Activated naive CD8-positive, alpha-beta T cell (primary cell): ENCODE results near the gene EIF6.

ENCODE experiments used
- H3K27ac Mint-ChIP-seq: one replicate; pipeline ENCODE4 v1.8.0; 2021; ENCODE audit warnings: mixed read lengths
- H3K27me3 Mint-ChIP-seq: one replicate; pipeline ENCODE4 v1.8.0; 2021; ENCODE audit warnings: mixed read lengths
- H3K36me3 Mint-ChIP-seq: one replicate; pipeline ENCODE4 v1.8.0; 2021; ENCODE audit warnings: mixed read lengths
- H3K4me1 Mint-ChIP-seq: one replicate; pipeline ENCODE4 v1.8.0; 2021; ENCODE audit warnings: low read depth, mixed read lengths
- H3K4me3 Mint-ChIP-seq: one replicate; pipeline ENCODE4 v1.8.0; 2021; ENCODE audit warnings: mild to moderate bottlenecking, mixed read lengths
- H3K9me3 Mint-ChIP-seq: one replicate; pipeline ENCODE4 v1.8.0; 2021; ENCODE audit warnings: low read depth, mixed read lengths

The EIF6 gene

DNA sequence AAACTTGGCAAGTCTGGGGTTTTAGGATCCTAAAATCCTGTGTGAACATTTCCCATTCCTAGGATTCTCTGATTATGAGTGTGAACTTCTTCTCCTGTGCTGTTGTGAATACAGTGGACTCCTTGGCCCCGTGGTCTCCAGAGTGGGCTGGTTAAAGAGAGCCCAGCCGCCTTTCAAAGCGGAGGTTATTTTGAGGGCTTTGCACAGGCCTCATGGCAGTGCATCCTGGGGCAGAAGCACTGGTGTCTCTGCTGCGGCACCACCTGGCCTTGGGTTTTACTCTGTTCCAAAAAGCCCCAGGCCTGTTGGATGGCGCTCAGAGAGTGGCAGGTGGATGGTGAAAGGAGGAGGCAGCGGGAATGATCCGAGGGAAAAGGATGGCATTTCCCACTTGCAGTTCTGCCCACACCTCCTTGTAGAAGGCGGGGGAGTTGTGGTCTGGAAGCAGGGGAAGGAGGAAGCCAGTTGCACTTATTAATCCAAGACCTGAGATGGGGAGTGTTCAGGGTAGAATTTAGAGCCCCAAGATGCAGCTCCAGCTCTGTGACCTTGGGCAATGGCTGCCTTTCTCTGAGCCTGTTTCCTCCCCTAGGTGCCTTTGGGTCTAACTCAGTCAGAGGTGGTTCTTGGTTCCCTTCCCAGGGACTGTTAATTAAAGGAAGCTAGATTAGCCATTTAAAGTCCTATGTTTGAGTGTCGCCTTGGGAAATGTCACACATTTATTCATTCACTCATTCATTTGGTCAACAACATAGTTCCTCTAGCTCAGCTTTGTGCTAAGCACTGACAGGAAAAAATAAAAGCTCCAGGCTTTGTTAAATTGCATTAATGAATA lies 35.7 kb downstream of the EIF6 start:
- H3K4me3 Mint-ChIP-seq: no peak overlapping the region
- H3K27ac Mint-ChIP-seq: no peak overlapping the region
- no peaks in the 10 kb centered on the region for H3K9me3 Mint-ChIP-seq
- H3K4me1 Mint-ChIP-seq: peaks cover 23% of the 10 kb centered on the region
- peaks cover 5% of the 10 kb centered on the region for H3K36me3 Mint-ChIP-seq
- H3K27me3 Mint-ChIP-seq: no peaks in the 10 kb centered on the region

- Mint-ChIP-seq H3K4me3 (no peak overlapping the region), H3K4me1 (peaks cover 12% of the 10 kb centered on the region), H3K27me3 (no peaks in the 10 kb centered on the region), H3K36me3 (peaks cover 5% of the 10 kb centered on the region), H3K9me3 (no peaks in the 10 kb centered on the region), H3K27ac (no peak overlapping the region)
These were observed 37.8 kb downstream of the EIF6 start for GRCh38 chr20:35246723-35247122.

DNA sequence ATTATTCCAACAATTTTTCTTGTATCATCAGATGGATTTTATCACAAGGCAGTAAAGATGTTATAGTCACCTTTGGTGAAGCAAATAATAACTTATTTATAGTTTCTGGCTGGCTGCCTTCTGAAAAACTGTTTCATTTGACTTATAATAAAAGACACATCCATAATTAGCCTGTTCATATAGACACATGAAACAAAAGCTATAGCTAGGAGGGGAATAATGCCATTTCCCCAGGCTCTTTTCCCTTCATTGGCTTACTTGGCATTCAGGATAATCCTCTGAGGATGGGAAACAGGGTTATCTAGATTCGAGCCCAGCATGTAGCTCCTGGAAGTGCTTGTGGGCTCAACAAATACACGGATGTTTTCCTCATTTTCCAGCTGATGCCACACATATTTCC lies 40.6 kb downstream of the EIF6 start:
- no peak overlapping the region for H3K27ac Mint-ChIP-seq
- no peaks in the 10 kb centered on the region for H3K4me1 Mint-ChIP-seq
- no peak overlapping the region for H3K4me3 Mint-ChIP-seq
- peaks cover 3% of the 10 kb centered on the region for H3K27me3 Mint-ChIP-seq
- H3K36me3 Mint-ChIP-seq: peaks cover 11% of the 10 kb centered on the region
- no peaks in the 10 kb centered on the region for H3K9me3 Mint-ChIP-seq

DNA sequence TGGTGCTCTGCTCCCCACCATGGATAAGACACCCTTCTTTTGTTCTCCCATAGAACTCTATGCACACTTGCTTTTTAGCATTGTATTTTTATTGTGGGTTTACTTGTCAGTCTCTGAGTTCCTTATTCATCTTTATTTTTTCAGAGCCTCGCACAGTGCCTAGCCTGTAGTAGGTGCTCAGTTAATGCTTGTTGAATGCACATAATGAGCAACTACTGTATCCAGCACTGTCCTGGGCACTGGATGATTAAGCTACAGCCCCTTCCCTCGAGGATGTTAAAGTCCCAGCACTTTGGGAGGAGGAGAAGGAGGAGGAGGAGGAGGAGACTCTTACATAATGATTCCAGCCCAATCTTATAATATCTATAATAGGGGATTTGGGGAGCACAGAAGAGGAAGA lies 41.3 kb downstream of the EIF6 start:
- H3K36me3 Mint-ChIP-seq: peaks cover 14% of the 10 kb centered on the region
- H3K9me3 Mint-ChIP-seq: no peaks in the 10 kb centered on the region
- no peak overlapping the region for H3K27ac Mint-ChIP-seq
- no peaks in the 10 kb centered on the region for H3K4me1 Mint-ChIP-seq
- peaks cover 3% of the 10 kb centered on the region for H3K27me3 Mint-ChIP-seq
- no peak overlapping the region for H3K4me3 Mint-ChIP-seq

- Mint-ChIP-seq H3K27me3 (peaks cover 3% of the 10 kb centered on the region), H3K9me3 (no peaks in the 10 kb centered on the region), H3K27ac (no peak overlapping the region), H3K4me3 (no peak overlapping the region), H3K4me1 (no peaks in the 10 kb centered on the region), H3K36me3 (peaks cover 25% of the 10 kb centered on the region)
These were observed 43.7 kb downstream of the EIF6 start for GRCh38 chr20:35240811-35241293.

- Mint-ChIP-seq H3K4me3 (no peak overlapping the region), H3K9me3 (no peaks in the 10 kb centered on the region), H3K36me3 (peaks cover 25% of the 10 kb centered on the region), H3K27me3 (peaks cover 3% of the 10 kb centered on the region), H3K27ac (no peak overlapping the region), H3K4me1 (no peaks in the 10 kb centered on the region)
These were observed 44.3 kb downstream of the EIF6 start for GRCh38 chr20:35240083-35240810.

DNA sequence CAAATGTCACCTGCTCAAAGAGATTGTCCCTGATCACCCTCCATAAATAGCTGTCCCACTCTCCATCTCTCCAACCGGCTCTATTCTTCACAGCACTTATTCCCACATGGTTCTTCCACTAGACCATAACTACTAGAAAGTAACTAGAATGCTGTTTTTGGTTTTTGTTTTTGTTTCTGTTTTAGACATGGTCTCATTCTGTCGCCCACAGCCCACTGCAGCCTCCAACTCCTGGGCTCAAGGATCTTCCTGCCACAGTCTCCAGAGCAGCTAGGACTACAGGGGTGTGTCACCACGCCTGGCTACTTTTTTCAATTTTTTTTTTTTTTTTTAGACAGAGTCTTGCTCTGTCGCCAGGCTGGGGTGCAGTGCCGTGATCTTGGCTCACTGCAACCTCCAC lies 45.8 kb downstream of the EIF6 start:
- H3K27ac Mint-ChIP-seq: no peak overlapping the region
- peaks cover 31% of the 10 kb centered on the region for H3K36me3 Mint-ChIP-seq
- no peaks in the 10 kb centered on the region for H3K9me3 Mint-ChIP-seq
- no peak overlapping the region for H3K4me3 Mint-ChIP-seq
- H3K4me1 Mint-ChIP-seq: no peaks in the 10 kb centered on the region
- H3K27me3 Mint-ChIP-seq: peaks cover 3% of the 10 kb centered on the region

DNA sequence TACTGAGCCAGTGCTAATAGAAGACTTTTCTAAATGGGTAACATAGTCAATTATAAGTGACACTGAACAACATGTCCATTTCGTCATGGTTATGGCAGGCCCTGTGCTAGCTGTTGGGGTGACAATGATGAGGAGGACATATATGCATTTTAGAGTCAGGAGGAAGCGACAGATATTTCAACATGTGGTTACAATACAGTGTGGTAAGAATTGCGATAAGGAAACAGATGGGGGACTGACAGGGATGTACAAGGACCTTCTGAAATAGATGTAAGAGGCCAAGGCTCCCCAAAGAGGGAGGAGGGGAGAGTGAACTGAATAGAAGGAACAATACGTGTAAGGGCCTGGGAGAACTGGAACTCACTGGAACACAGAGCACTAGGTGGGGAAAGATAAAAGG lies 46.4 kb downstream of the EIF6 start:
- Mint-ChIP-seq H3K36me3 (peaks cover 31% of the 10 kb centered on the region), H3K9me3 (no peaks in the 10 kb centered on the region), H3K4me3 (no peak overlapping the region), H3K27ac (no peak overlapping the region), H3K4me1 (no peaks in the 10 kb centered on the region), H3K27me3 (peaks cover 3% of the 10 kb centered on the region)

- H3K36me3 Mint-ChIP-seq: peaks cover 33% of the 10 kb centered on the region
- H3K27me3 Mint-ChIP-seq: peaks cover 3% of the 10 kb centered on the region
These were observed 47.1 kb downstream of the EIF6 start for GRCh38 chr20:35237486-35237885.

GRCh38 chr20:35235881-35236280 lies 48.7 kb downstream of the EIF6 start:
- H3K4me3 Mint-ChIP-seq: no peak overlapping the region
- H3K36me3 Mint-ChIP-seq: peaks cover 41% of the 10 kb centered on the region
- H3K9me3 Mint-ChIP-seq: no peaks in the 10 kb centered on the region
- peaks cover 4% of the 10 kb centered on the region for H3K27me3 Mint-ChIP-seq
- no peaks in the 10 kb centered on the region for H3K4me1 Mint-ChIP-seq
- H3K27ac Mint-ChIP-seq: no peak overlapping the region

More at GRCh38 chr20:35237486-35237885, 47.1 kb downstream of the EIF6 start:
- Mint-ChIP-seq H3K4me1 (no peaks in the 10 kb centered on the region), H3K9me3 (no peaks in the 10 kb centered on the region), H3K4me3 (no peak overlapping the region), H3K27ac (no peak overlapping the region)

DNA sequence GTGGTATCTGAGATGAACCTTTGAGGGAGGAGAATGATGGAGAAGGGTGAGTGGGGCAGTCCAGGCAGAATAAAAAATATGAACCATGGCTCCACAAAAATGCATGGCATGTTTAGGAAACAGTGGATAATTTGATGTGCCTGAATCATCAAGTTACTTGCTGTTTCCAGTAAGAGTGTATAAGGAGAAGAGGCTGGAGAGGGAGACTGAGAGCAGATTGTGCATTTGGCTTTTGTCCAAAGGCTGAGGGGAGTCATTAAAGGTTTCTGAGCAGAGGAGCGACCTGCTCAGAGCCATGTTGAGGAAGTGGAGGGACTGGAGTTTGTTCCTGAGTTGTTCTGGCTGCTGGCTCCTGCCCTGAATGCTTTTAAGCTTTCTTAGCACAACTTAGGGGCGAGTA lies 52.0 kb downstream of the EIF6 start:
- Mint-ChIP-seq H3K9me3 (no peaks in the 10 kb centered on the region), H3K36me3 (peaks cover 43% of the 10 kb centered on the region)

More for the DNA sequence above, 52.0 kb downstream of the EIF6 start:
- Mint-ChIP-seq H3K27ac (no peak overlapping the region), H3K4me1 (peaks cover under 1% of the 10 kb centered on the region), H3K4me3 (no peak overlapping the region), H3K27me3 (peaks cover 15% of the 10 kb centered on the region)
